Hepatocyte (in vitro differentiated cells): ENCODE measurements around the gene SLFN5. TPM values are rescaled to one million over a fixed set of nuclear protein-coding genes. Genes with fewer than 3 reads are reported as not detected.

Source experiments
- DNase-seq: peaks from one replicate; pipeline ENCODE4 v3.0.0-alpha.2; 2016; ENCODE audit warnings: low spot score
- H2AFZ ChIP-seq: fragments of 200-600 bp; sonication (generic); 2 replicates; pipeline ENCODE4 v1.6.0; 2016; ENCODE audit warnings: antibody characterized with exemption, mild to moderate bottlenecking
- H3K27ac ChIP-seq: fragments of 200-600 bp; sonication (generic); 2 replicates; pipeline ENCODE4 v1.5.1; 2016; ENCODE audit warnings: mild to moderate bottlenecking
- H3K27me3 ChIP-seq: fragments of 200-600 bp; sonication (generic); 2 replicates; pipeline ENCODE4 v1.6.1; 2016
- H3K36me3 ChIP-seq: fragments of 200-600 bp; sonication (generic); replicated peaks from 2 replicates; pipeline ENCODE4 v1.5.1; 2016; ENCODE audit warnings: low read depth; ENCODE audit not compliant: insufficient read depth
- H3K4me1 ChIP-seq: fragments of 200-600 bp; sonication (generic); 2 replicates; pipeline ENCODE4 v1.5.1; 2016; ENCODE audit warnings: mild to moderate bottlenecking, moderate library complexity; ENCODE audit not compliant: insufficient read depth
- H3K4me2 ChIP-seq: fragments of 200-600 bp; sonication (generic); 2 replicates; pipeline ENCODE4 v1.6.0; 2016
- H3K4me3 ChIP-seq: fragments of 200-600 bp; sonication (generic); 2 replicates; pipeline ENCODE4 v1.5.1; 2016; ENCODE audit warnings: mild to moderate bottlenecking
- H3K79me2 ChIP-seq: fragments of 200-600 bp; sonication (generic); 2 replicates; pipeline ENCODE4 v1.6.0; 2017; ENCODE audit warnings: mild to moderate bottlenecking
- H3K9me2 ChIP-seq: fragments of 200-600 bp; sonication (generic); replicated peaks from 2 replicates; pipeline ENCODE4 v1.6.0; 2017; ENCODE audit warnings: mild to moderate bottlenecking; ENCODE audit not compliant: insufficient read depth
- H3K9me3 ChIP-seq: fragments of 200-600 bp; sonication (generic); 2 replicates; pipeline ENCODE4 v1.5.1; 2016; ENCODE audit warnings: low read depth, mild to moderate bottlenecking
- H4K20me1 ChIP-seq: fragments of 200-600 bp; sonication (generic); 2 replicates; pipeline ENCODE4 v1.6.0; 2016; ENCODE audit warnings: mild to moderate bottlenecking; ENCODE audit not compliant: insufficient read depth, poor library complexity, severe bottlenecking
- CTCF ChIP-seq: fragments of 200-600 bp; sonication (generic); IDR thresholded peaks from 2 replicates; pipeline ENCODE4 v1.5.1; 2016; ENCODE audit warnings: antibody characterized with exemption, mild to moderate bottlenecking; ENCODE audit not compliant: poor library complexity
- EZH2 ChIP-seq: fragments of 200-600 bp; sonication (generic); IDR thresholded peaks from 2 replicates; pipeline ENCODE4 v1.6.1; 2016; ENCODE audit warnings: antibody characterized with exemption, mild to moderate bottlenecking, borderline replicate concordance
- EZH2phosphoT487 ChIP-seq: fragments of 200-600 bp; sonication (generic); IDR thresholded peaks from one replicate; pipeline ENCODE4 v1.6.1; 2018; ENCODE audit warnings: antibody characterized with exemption, mild to moderate bottlenecking, low read depth, moderate library complexity; ENCODE audit not compliant: unreplicated experiment, severe bottlenecking
- WGBS: methylation state at CpG from one replicate; pipeline ENCODE4 v1.1.6; 2016; ENCODE audit warnings: low lambda C conversion rate; ENCODE audit errors: missing lambda C conversion rate; 5-methylcytosine and 5-hydroxymethylcytosine counted together
- polyA plus RNA-seq: library from polyadenylated mRNA; unstranded; fragments of >200 nt; fragmentation: Nextera tagmentation; extraction: Ambion mirVana; gene quantifications from 2 replicates; pipeline ENCODE4 v1.2.1, GENCODE V29; 2016
- total RNA-seq: library from RNA; depleted of rRNA; stranded (reverse); fragments of >200 nt; gene quantifications from 2 replicates; pipeline ENCODE4 v1.2.3, GENCODE V29; 2014

SLFN5 gene
- total and polyA plus RNA-seq, 2 experiments from 2014 or later, result 1.7 to 9.5 TPM

DNA sequence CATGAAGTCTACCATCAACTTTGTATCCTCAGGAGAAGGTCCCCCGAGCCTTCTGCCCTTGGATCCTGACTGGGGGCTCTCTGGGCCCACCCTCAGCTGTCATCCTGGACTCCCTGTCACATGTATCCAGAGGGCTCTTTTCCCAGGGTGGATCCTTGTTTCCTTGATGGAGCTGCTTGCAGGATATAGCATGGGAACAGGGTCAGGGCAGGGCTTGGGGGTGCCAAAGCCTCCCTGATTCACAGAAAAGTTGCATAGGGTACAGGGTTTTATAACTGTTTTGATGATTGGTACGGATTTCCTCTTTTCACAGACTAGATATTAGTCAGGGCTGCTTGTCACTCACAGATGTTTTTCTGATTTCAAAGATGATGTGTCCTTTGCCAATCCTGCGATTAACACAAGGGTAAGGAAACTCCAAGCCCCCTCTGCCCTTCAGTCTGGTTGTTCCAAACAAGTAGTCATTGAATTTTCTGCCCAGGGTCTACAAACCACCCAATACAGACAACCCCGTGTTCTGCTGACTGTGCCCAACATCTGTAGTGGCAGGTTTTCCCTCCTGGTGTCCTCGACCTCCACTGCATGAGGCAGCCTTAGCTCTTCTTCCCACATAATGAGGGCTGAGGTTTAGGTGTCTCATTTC lies 28.1 kb upstream of the SLFN5 start:
- H2AFZ ChIP-seq, result no peak overlapping the region
- no peak overlapping the region for H3K27ac ChIP-seq
- no peak overlapping the region for H3K4me3 ChIP-seq

GRCh38 chr17:35217107-35217506 lies 25.8 kb upstream of the SLFN5 start:
- 58% methylated on average over 5 of the region's 5 CpGs for WGBS
- no peaks in the 10 kb centered on the region for H3K9me3 ChIP-seq

More for the DNA sequence above, 28.1 kb upstream of the SLFN5 start:
- no peaks in the 10 kb centered on the region for H3K4me1 ChIP-seq
- no peaks in the 10 kb centered on the region for H4K20me1 ChIP-seq
- H3K79me2 ChIP-seq, result no peaks in the 10 kb centered on the region
- H3K36me3 ChIP-seq, result no peaks in the 10 kb centered on the region
- no peak for DNase-seq
- peaks cover 13% of the 10 kb centered on the region for H3K27me3 ChIP-seq
- no peaks in the 10 kb centered on the region for H3K9me2 ChIP-seq
- TF ChIP-seq EZH2 (no peak), CTCF (no peak), EZH2phosphoT487 (no peak)
- no peaks in the 10 kb centered on the region for H3K9me3 ChIP-seq
- 76% methylated on average over 5 of the region's 5 CpGs for WGBS
- H3K4me2 ChIP-seq, result no peak overlapping the region

DNA sequence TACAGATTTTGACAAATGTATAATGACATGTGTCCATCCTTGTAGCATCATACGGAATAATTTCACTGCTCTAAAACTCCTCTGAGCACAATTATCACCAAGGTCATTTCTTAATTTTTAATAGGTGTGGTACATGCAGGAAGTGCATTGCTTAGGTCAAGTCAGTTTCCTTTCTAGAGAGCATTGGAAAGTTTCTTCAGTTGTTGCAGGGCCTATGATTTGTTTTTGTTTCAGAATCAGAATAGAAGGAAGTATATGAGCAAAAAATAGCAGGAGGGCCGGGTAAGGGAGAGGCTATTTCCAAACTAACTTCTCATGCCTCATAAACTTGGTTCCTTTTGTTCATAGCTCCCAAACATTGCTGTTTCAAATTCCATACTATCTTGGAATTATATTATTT lies 24.0 kb upstream of the SLFN5 start:
- Histone ChIP-seq H3K27me3 (peaks cover 13% of the 10 kb centered on the region), H3K9me2 (no peaks in the 10 kb centered on the region), H3K27ac (no peak overlapping the region), H3K79me2 (no peaks in the 10 kb centered on the region), H3K4me2 (no peak overlapping the region), H2AFZ (no peak overlapping the region), H3K4me3 (no peak overlapping the region), H3K36me3 (no peaks in the 10 kb centered on the region), H3K9me3 (no peaks in the 10 kb centered on the region), H3K4me1 (no peaks in the 10 kb centered on the region), H4K20me1 (no peaks in the 10 kb centered on the region)
- TF ChIP-seq EZH2 (no peak), EZH2phosphoT487 (no peak), CTCF (no peak)
- DNase-seq, result no peak
- 85% methylated on average over 2 of the region's 2 CpGs for WGBS

More at GRCh38 chr17:35217107-35217506, 25.8 kb upstream of the SLFN5 start:
- Histone ChIP-seq H3K79me2 (no peaks in the 10 kb centered on the region), H4K20me1 (no peaks in the 10 kb centered on the region), H3K36me3 (no peaks in the 10 kb centered on the region), H3K4me2 (no peak overlapping the region), H3K27ac (no peak overlapping the region), H3K9me2 (no peaks in the 10 kb centered on the region), H2AFZ (no peak overlapping the region), H3K4me1 (no peaks in the 10 kb centered on the region), H3K4me3 (no peak overlapping the region), H3K27me3 (peaks cover 13% of the 10 kb centered on the region)
- no peak for TF ChIP-seq CTCF
- TF ChIP-seq EZH2, result no peak
- no peak for TF ChIP-seq EZH2phosphoT487
- no peak for DNase-seq
